GDM1 (cell line): ENCODE measurements around the gene DPF3.

Source experiments
- DNase-seq: peaks from one replicate; lab custom pipeline; 2025; lab: John Stamatoyannopoulos, UW

The DPF3 gene

DNA sequence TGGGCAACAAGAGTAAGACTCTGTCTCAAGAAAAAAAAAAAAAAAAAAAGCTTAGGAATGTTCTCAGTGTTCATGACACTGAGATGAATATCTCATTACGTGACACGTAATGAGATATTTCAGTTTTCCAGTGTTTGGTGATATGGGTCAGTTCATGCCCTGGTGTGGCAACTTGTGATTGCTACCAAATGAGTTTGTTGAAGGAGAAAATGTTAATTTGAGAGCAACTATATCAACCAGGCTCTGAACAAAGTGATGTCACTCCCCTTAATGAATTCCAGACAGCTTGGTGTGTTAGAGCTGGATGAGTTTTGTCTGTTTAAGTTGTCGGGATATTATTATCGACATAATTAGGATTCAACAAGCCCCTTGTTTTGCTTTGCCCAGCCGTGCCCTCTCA, 211.7 kb downstream of the DPF3 start:
- DNase-seq: no peak

DNA sequence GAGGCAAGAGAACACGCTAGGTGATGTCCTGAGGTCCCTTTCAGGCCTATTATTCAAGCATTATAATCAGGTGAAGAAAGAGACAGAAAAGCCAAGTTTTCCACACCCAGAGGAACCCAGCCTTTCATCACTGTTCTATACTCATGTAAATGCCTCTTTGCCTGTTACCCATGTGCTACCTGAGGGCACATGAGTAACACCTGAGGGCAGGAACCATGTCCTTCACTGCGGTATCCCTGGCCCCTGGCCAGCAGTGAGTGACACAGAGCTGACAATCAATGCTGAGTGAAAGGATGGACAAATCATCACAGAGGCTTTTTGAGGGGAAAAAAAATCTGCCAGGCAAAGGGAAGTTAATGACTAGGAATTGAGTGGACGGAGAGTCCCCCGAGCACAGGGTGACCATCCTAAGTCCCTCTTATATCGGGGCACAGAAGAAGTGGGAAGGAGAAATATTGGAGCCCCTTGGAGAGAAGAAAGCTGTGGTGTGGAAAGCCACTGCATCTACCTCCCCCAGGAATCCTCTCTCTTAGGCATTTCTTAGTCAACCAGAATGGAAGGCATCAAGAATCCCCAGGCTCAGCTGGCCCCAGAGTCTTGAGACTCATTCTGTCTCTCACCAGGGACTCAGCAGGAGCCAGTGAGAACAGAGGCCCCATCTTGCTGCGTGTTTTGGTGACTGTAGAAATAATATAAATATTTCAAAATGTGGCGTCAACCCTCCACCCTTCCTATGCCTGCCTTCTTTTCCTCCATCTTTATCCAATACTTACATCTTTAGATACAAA, 212.9 kb downstream of the DPF3 start:
- DNase-seq: no peak

DNA sequence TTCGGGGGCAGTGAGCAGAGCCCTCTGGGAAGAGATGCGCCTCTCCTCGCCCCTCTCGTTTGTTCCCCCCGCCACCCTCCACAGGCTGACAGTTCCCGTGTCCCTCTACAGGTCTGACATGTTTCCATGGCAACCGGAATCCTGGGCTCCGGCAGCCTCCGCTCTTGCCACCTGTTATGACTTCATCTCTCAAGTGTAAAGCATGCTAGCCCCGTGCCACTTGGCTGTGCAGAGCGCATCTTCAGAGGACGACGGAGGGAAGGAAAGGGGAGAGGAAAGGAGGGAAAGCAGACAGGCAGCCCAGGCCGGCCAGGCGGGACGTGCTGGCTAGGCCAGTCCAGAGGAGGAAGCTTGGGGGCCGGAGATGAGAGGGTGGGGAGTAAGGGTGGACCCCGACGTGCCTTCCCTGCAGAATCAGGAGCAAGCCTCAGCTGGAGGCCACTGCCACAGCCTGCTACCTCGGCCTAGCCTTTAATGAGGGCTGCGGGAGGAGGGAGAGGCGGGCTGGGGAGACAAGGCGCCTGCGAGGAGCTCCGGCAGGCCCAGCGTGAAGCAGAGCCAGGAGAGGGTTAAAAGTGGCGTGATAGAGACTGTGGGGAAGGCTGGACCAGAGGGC, 214.3 kb downstream of the DPF3 start:
- DNase-seq: no peak

DNA sequence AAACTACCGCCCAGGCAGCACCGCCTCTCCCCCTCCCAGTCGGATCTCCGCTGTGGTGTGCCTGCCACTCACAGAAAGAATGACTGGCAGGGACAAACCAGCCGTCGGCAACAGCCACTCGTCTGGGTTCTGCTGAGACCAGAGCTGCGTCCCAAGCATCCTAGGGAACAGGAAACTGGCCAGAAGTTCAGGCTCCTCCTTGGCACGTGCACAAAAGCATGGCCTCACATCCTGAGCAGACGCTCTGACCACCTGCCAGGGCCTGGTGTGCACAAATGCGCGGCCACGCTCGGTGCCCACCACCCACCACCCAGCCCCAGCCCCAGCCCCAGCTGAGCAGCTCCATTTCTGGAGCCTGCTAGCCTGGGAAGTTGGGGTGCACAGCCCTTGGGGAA, 214.8 kb downstream of the DPF3 start:
- no peak for DNase-seq

DNA sequence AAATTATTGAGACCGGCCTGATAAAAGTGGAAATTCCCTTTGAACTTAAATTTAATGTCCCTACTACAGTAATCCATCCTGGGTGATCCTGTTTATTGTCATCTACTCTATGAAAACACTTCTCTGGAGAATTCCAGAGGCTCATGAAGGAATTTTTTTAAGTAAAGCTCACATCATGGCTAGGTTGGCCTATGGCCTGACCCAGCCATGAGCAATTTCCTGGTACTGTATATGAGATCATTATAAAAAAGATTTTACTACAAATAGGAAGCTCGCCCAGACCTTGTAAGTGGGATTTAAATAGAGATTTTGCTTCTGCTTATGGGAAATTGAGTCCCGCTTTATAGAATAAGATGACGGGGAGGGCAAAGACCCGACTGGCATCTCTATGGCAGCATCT, 215.5 kb downstream of the DPF3 start:
- no peak for DNase-seq

DNA sequence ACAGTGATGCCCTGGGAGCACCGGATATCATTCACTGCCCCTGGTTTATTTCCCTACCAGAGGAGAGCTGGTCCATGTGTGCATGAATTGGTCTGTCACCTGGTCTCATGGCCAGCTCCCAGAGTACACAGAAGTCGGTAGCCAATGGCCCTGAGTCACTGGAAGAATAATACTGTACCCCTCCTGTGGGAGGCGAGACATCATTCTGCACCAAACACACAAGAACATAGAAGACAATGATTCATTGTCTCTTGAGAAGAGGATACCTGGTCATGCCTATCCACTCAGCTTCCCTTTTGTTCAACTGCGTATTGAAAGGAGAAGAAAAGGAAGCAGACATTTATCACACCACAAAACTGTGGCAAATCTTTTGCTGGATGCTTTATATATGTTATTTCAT, 216.2 kb downstream of the DPF3 start:
- no peak for DNase-seq

DNA sequence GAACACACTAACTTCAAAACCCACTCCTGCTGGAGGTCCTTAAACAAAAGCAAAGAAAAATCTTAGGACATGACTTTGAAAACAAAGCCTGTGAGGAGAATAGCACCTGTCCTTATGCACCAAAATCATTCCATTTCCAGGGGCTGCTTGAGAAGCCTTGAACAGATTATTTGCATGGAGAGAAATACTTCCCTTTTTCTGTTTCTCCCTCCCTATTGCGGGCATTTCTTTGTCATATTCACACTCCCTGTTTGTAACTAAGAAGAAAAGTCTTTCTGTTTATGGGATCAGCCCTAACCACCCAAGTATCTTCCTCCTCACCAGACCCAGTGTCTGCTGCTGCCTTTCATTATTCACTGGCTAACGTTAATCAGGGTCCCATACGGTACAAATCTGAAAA, 218.8 kb downstream of the DPF3 start:
- DNase-seq: no peak

DNA sequence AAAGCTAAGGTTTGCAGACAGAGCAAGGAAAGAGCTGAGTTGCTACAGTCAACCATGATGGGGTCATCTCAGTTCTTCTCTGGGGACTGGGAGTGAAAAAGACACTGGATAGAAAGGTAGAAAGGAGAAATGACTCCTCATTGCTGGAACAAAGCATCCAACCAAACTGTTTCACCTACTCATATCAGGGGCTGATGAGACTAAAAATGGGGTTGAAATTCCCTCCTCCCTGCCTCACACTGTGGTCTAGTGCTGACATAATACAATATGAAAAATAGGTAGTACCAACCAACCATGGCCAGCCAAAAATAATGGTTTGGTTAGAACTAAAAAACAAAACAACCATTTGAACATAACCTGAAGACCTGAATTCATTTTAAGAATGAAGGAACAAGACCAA, 220.7 kb downstream of the DPF3 start:
- no peak for DNase-seq

DNA sequence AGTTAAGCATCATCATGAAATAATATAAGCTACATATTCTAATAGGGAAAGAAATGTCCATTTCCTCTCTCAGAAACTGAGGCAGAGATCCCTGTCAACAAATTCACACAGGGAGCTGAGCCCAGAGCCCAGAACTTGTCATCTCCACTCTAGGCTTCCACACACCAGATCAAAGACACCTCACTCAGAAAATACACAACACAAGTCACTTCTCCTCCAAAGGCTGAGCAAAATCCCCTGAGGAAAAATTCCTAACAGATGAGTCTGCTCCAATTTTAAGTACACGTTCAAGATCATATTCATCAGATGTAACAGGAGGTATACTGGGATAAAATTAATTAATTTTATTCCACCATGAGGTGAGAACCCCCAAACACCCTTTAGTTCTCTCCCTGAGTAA, 227.3 kb downstream of the DPF3 start:
- DNase-seq: no peak

DNA sequence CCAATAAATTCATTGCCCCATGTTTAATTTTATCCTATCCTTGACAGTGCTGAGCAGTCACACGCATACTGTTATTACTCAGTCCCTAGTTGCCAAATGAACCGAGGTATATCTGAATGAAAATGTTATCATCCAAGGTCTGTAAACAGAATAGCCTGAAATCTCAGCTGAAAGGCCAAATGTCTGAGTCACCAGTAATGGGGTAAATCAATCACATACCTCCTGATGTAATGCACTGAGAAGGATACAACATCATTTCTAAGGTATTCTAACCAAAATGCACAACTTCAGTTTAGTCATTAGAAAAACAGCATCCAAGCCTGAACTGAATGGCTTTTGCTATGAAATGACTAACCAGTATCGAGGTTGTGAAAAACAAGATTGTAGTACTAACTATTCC, 228.6 kb downstream of the DPF3 start:
- DNase-seq: no peak

DNA sequence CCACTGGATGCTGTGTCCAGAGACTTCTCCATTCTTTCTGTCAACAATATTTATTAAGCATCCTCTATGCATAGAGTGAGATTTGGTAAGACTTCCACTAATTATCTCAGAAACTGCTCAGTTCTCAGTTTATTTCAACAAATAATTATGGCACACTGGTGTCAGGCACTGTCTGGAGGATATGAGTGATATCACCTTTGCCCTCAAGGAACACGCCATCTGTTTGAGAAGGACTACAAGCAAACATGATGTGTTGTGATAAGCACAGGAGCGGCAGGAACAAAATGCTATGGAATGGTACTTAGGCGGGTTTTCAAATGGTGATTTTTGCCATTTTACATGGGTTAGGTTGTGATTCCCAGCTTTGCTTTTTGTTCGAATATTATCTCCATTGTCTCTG, 229.2 kb downstream of the DPF3 start:
- DNase-seq: no peak

DNA sequence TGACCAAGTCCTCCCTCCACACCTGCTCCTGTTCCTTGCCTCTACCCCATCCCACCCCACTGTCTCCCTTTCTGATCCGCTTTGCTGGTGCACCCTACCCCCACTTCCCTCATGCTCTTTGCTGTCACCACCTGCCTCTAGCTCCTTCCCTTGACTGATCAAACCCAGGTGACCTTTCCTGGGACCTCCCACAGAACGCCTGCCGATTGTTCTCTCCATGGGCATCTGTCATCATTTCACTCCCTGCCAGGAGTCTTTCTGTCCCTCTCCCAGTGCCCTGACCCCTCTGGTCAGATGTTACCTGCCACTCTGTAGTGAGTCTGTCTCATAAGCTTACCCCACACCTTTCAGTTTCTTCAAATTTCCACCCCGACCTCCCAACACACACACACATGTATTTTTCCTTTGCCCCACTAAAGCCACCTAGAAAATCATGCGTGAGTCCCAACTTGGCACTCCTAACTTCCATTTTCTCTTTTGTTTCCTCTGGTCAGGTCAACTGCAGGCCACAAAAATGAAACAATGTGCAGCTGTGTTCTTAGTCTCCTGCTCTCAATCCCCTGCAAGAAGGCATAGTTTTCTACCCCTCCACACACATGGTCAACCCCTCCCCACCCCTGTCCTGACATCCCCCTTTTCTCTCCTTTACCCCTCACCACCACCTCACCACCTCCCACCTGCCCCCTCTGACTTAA, 229.8 kb downstream of the DPF3 start:
- no peak for DNase-seq

DNA sequence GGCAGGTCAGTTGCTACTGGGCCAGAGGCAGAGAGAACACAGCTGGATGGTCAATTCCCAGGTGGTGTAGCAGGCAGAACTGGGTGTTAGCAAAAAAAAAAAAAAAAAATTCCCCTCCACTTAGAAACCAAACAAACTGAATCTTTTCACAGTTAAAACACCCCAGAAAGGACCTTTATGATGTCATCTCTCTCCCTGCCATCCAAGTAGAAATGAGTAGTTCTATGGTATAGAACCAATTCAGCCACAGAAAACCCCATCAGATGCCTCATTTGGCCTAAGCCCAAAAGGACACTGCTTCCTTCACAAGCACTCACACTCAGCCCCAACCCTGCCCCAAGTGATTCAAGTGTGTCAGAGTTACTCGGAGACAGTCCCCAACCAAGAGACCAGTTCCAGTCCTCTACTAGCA, 230.8 kb downstream of the DPF3 start:
- no peak for DNase-seq

DNA sequence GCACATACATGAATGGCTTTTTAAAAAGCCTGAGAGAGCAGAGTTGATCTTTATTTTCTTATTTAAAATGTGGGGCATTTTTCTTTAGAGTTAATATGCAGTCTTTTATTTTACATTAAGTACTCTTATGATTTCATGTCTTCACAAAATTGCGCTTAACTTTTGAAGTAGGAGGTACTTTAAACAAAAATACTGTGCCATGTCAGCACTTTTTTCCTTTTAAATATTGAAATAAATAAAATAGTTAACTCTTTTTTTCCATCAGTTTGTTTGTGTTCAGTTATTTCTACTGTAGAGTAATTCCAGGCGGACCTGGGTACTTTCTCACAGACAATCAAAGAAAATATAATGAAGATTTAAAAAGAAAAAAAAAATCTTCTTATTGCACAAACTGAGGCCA, 231.7 kb downstream of the DPF3 start:
- DNase-seq: no peak

DNA sequence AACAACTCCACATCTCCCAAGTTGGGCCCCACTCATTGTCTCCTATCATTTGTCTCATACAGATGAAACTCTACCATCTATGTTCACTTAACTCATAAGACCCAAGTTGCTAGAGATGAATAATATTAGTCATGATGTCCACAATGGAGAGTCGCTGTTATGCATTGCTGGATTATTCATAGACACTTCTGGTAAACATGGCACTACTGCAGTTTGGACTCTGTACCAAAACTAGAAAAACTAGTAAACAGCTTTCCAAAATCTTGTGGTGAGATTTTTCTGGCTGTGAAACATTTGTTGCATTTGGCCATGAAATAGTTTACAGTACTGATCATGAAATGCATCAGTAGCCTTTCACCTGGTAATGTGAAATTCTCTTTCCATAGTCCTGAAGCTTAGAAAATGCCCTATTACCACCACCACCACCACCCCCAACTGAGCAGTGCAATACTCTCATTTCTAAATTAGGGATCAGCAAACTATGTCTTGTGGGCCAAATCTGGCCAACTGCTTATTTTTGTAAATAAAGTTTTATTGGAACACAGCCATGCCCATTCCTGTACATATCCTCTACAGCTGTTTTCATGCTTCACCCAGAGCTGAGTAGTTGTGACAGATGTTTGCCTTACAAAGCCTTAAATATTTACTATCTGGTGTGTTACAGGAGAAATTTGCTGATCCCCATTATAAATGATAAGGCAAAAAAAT, 236.5 kb downstream of the DPF3 start:
- no peak for DNase-seq

DNA sequence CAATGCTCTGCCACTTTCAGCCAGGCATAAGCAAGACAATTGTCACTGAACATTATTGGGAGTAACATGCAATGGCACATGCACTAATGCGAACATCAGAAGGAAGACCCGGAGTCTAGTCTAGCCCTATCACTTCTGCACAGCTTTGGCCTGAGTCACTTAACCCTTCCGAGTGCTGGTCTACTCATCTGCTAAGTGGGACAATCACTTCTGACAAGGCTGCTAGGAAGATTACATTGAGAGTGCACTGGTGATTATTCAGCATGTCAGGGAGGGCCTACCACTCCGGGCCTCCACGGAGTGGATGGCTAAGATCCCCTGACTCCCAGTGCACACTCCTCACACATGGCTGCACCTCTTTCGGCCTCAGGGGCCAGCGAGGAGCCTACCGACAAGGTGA, 240.9 kb downstream of the DPF3 start:
- DNase-seq: no peak

DNA sequence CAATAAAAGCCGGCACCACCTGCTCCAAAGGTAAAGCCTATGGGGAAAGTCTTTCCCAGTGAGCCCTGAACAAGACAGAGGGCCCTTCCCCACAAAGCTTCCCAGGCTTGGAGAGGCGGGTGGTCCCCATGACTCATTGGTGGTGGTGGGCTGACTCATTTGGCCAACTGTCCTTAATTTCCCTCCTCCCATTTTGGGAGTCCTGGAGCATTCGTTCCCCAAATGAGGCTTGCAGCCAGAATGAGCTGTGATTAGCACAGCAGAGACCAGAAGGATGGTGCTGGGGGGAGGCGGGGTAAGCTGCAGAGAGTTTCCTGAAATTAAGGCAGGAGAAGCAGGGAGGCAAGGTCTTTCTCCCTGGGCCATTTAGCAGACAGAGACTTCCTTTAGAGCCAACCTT, 241.7 kb downstream of the DPF3 start:
- DNase-seq: no peak

DNA sequence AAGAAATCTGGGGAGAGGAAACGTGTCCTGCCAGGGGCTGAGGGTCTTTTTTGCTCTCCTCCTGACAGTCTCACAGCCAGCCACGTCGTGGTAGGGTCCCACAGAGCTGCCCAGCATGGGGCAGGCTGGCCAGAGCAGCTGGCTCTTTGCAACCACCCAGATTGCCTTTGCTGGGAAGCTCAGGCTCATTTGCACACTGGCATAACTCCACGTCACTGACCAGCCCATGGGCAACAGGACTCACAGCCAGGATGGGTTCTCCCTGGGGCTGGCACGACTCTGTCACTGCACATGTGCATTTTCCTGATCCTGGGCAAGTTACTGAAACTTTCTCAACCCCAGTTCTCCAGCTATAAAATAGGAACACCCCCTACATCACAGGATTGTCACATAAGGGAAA, 242.2 kb downstream of the DPF3 start:
- DNase-seq: no peak

DNA sequence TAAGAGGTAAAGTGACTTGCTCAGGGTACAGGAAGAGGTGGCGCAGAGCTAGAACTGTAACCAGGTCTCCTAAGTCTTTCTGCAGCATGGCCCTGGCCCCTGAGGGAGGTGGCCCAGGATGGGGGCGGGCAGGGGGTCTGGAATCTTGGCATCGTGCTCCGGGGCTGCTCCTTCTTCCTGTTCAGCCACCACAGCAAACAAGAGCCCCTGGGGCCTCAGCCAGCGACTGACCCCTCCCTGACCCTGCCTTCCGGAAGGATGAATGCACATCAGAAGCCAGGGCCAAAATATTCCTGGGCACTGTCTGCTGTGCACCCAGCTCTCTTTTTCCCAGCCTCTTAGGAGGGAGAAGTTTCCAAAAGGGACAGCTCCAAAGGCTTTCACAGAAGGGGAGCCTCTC, 242.8 kb downstream of the DPF3 start:
- no peak for DNase-seq

DNA sequence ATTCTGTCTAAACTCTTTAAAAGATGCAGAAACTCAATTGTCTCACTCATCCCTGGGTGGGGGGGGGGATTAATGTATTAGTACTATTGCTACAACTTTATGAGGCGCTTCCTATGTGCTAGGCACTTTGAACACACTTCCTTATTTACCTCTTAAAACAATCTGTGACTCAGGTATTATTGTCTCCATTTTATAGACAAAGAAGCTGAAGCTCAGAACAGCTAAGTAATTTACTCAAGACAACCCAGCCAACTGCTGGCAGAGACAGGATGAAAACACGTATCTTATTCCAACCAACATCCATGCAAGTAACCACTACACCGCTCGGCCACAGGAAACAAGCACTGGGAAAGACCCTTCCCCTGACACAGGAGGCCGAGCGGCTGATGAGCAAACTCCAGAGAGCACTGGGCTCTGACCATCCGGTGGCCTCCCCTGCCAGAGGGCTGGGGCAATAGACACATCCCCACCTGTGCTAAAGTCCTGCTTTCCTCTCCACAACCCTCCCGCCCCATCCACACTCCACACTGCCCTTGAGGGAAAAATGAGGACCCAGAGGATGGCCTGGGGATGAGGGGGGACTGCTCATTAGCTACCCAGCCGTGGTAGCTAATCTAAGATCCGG, 244.2 kb downstream of the DPF3 start:
- no peak for DNase-seq

DNA sequence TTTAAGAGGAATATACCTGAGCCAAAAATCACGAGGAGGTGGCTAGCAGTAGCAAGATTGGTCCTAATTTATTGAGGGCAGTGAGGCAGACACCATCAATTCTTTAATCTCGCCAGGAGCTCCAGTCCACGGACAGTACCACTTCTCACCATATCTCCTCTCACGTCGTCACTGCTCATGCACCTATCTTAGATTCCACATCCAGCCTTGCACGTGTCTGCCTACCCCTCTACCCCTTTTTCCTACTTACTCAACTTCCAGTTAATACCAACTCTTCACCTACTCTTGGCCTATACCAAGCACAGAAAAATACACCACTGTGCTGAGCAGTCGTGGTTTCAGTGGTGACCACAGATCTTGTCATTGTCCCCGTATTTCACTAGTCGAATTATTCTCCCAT, 246.1 kb downstream of the DPF3 start:
- DNase-seq: no peak

DNA sequence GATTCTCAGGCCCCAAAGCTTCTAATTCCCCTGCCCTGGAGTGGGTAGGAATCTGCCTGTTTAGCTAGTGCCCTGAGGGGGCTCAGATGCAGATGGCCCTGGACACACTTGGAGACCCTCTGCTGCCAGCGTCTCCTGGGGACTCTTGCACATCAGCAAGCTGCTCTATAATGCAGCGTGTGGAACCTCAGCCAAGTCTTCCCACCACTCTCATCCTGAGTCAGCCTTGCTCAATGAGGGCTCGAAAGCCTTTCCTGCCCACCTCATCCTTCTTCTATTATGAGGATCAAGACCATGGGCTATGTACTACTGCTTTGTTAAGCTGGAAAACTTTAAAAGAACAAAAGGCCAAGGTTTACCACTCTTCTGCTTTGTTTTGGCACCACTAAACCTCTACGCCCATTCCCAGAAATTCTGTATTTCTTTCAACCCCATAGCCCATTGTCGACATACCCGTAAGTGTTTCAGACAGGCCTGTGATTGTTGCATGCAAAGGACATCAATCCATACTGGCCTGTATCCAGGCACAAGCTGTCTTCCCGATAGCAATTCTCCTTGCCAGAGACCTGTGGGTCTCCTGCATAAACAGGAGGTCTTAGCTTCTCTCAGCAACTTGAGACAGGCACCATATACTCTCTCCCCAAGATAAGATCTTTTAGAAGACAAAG, 246.9 kb downstream of the DPF3 start:
- DNase-seq: no peak
